Ovary (tissue), 3 donors: Measurements from ENCODE around the gene CACNB4.

Experiments
- CTCF ChIP-seq, 3 donors: fragments of 450-650 bp in 2 of 3; fragments of 200-600 bp in 1 of 3; IDR thresholded peaks; one replicate each; pipeline versions ENCODE4 v1.5.1 to v1.8.0; 2016 to 2022; ENCODE audit warnings: antibody characterized with exemption in 3 of 3, mild to moderate bottlenecking in 1 of 3
- EP300 ChIP-seq: sonication (generic); formaldehyde crosslinking; IDR thresholded peaks from one replicate; pipeline ENCODE4 v1.6.1; 2017; ENCODE audit warnings: antibody characterized with exemption
- POLR2A ChIP-seq: fragments of 450-650 bp; IDR thresholded peaks from one replicate; pipeline ENCODE4 v1.6.1; 2017; ENCODE audit warnings: antibody characterized with exemption, mild to moderate bottlenecking, moderate library complexity
- donor health status: DM: no; HTN: no; CAD: no.

- TF ChIP-seq CTCF (IDR thresholded peaks at IDR 0.05) = no peak
- TF ChIP-seq POLR2A = no peak
- TF ChIP-seq EP300 = no peak
These were observed 207.2 kb downstream of the CACNB4 start for GRCh38 chr2:151891566-151892194.
